SK-N-SH treated with all-trans-retinoic acid at 6 μM for 48 hours (cell line): Measurements from ENCODE around the gene MET.

Experiments used
- ATAC-seq: fragments of 200-7000 bp; cut with Tn5 transposase; 3 replicates; pipeline ENCODE4 v1.9.1; 2020; ENCODE audit warnings: mild to moderate bottlenecking, moderate library complexity
- BACH2 ChIP-seq: fragments of 250-450 bp; sonication (Bioruptor Pico); IDR thresholded peaks from 2 replicates; pipeline ENCODE4 v1.9.0; 2021; ENCODE audit warnings: mild to moderate bottlenecking, borderline replicate concordance
- CSDC2 ChIP-seq: fragments of 250-450 bp; sonication (Bioruptor Pico); IDR thresholded peaks from 2 replicates; pipeline ENCODE4 v1.5.0; 2020; ENCODE audit warnings: mild to moderate bottlenecking, moderate library complexity
- CSRNP3 ChIP-seq: fragments of 250-450 bp; sonication (Bioruptor Pico); IDR thresholded peaks from 2 replicates; pipeline ENCODE4 v1.5.1; 2021; ENCODE audit warnings: mild to moderate bottlenecking, moderate library complexity
- GLIS3 ChIP-seq: fragments of 250-450 bp; sonication (Bioruptor Pico); IDR thresholded peaks from 2 replicates; pipeline ENCODE4 v1.5.0; 2020; ENCODE audit warnings: mild to moderate bottlenecking, moderate library complexity
- ISL1 ChIP-seq: fragments of 250-450 bp; sonication (Bioruptor Pico); IDR thresholded peaks from 2 replicates; pipeline ENCODE4 v2.1.2; 2022; ENCODE audit warnings: mild to moderate bottlenecking, moderate library complexity
- OSR1 ChIP-seq: fragments of 250-450 bp; sonication (Bioruptor Pico); IDR thresholded peaks from 2 replicates; pipeline ENCODE4 v1.8.0; 2022; ENCODE audit warnings: moderate library complexity, mild to moderate bottlenecking, inconsistent platforms
- PATZ1 ChIP-seq: fragments of 250-450 bp; sonication (Bioruptor Pico); IDR thresholded peaks from 2 replicates; pipeline ENCODE4 v1.8.0; 2020; ENCODE audit warnings: mild to moderate bottlenecking, moderate library complexity, borderline replicate concordance
- POU6F1 ChIP-seq: fragments of 250-450 bp; sonication (Bioruptor Pico); IDR thresholded peaks from 2 replicates; pipeline ENCODE4 v1.8.0; 2021; ENCODE audit warnings: low read depth, mild to moderate bottlenecking, moderate library complexity, borderline replicate concordance
- PPARA ChIP-seq: fragments of 250-450 bp; sonication (Bioruptor Pico); IDR thresholded peaks from 2 replicates; pipeline ENCODE4 v1.5.0; 2020; ENCODE audit warnings: mild to moderate bottlenecking, borderline replicate concordance
- TSHZ2 ChIP-seq: fragments of 250-450 bp; sonication (Bioruptor Pico); IDR thresholded peaks from 2 replicates; pipeline ENCODE4 v1.5.0; 2020; ENCODE audit warnings: mild to moderate bottlenecking, moderate library complexity
- ZC3H10 ChIP-seq: fragments of 250-450 bp; sonication (Bioruptor Pico); IDR thresholded peaks from 2 replicates; pipeline ENCODE4 v1.5.1; 2021; ENCODE audit warnings: mild to moderate bottlenecking, moderate library complexity
- ZFP3 ChIP-seq: fragments of 250-450 bp; sonication (Bioruptor Pico); IDR thresholded peaks from 2 replicates; pipeline ENCODE4 v1.5.0; 2020; ENCODE audit warnings: mild to moderate bottlenecking, moderate library complexity
- ZFP30 ChIP-seq: fragments of 450-650 bp; formaldehyde crosslinking; IDR thresholded peaks from 2 replicates; pipeline ENCODE4 v1.5.0; 2022; ENCODE audit warnings: mild to moderate bottlenecking, moderate library complexity
- ZNF70 ChIP-seq: fragments of 450-650 bp; formaldehyde crosslinking; IDR thresholded peaks from 2 replicates; pipeline ENCODE4 v1.5.0; 2020; ENCODE audit warnings: mild to moderate bottlenecking, moderate library complexity
- ZNF8 ChIP-seq: fragments of 450-650 bp; formaldehyde crosslinking; IDR thresholded peaks from 2 replicates; pipeline ENCODE4 v1.5.0; 2020; ENCODE audit warnings: mild to moderate bottlenecking, moderate library complexity

The MET gene

GRCh38 chr7:116661865-116662264 lies 10.1 kb upstream of the MET start (continued):
- TF ChIP-seq CSDC2 (CRISPR knock-in tag), result no peak
- TF ChIP-seq ZNF8, result no peak

- no peak for ATAC-seq
- no peak for TF ChIP-seq ZNF8
- TF ChIP-seq PPARA (CRISPR knock-in tag), result no peak
- no peak for TF ChIP-seq CSRNP3 (CRISPR knock-in tag)
Observed at GRCh38 chr7:116663744-116664143, 8.3 kb upstream of the MET start.

GRCh38 chr7:116665332-116665996 lies 6.5 kb upstream of the MET start:
- ATAC-seq, result peak; percentile 47
- TF ChIP-seq BACH2, result no peak
- TF ChIP-seq CSRNP3 (CRISPR knock-in tag), result no peak
- TF ChIP-seq TSHZ2, result no peak
- no peak for TF ChIP-seq ZNF8
- TF ChIP-seq ISL1 (CRISPR knock-in tag), result no peak
- no peak for TF ChIP-seq ZC3H10
- no peak for TF ChIP-seq ZFP3
- no peak for TF ChIP-seq OSR1
- TF ChIP-seq ZFP30 (CRISPR knock-in tag), result no peak
- TF ChIP-seq PPARA (CRISPR knock-in tag), result no peak
- no peak for TF ChIP-seq ZNF70 (CRISPR knock-in tag)
- no peak for TF ChIP-seq PATZ1 (CRISPR knock-in tag)
- TF ChIP-seq, all 23 proteins: peak for 0

- TF ChIP-seq GLIS3 (CRISPR knock-in tag) (no peak), CSRNP3 (CRISPR knock-in tag) (no peak), POU6F1 (no peak), PPARA (CRISPR knock-in tag) (no peak), ZFP3 (no peak)
- ATAC-seq, result no peak
Observed at GRCh38 chr7:116669769-116670168, 2.2 kb upstream of the MET start.
